Muscle layer of duodenum (tissue), 2 donors: ENCODE data around the gene KIF3A.

Experiments used
- H3K27ac ChIP-seq: one replicate; pipeline ENCODE4 v1.7.0; 2013; ENCODE audit warnings: mild to moderate bottlenecking, low read length
- H3K27me3 ChIP-seq: one replicate; pipeline ENCODE4 v1.7.0; 2013; ENCODE audit warnings: low read depth, mild to moderate bottlenecking, control low read depth, low read length
- H3K36me3 ChIP-seq, 2 donors: one replicate each; pipeline ENCODE4 v1.7.0; 2013; ENCODE audit warnings: low read length in 2 of 2, control low read depth in 1 of 2, mild to moderate bottlenecking in 1 of 2; ENCODE audit not compliant: insufficient read depth in 2 of 2, control insufficient read depth in 1 of 2
- H3K4me1 ChIP-seq, 2 donors: one replicate each; pipeline ENCODE4 v1.7.0; 2013; ENCODE audit warnings: low read length in 2 of 2, mild to moderate bottlenecking in 2 of 2, control low read depth in 1 of 2, moderate library complexity in 1 of 2; ENCODE audit not compliant: insufficient read depth in 2 of 2, control insufficient read depth in 1 of 2
- H3K4me3 ChIP-seq, 2 donors: one replicate each; pipeline ENCODE4 v1.7.0; 2013; ENCODE audit warnings: low read length in 2 of 2, low read depth in 1 of 2, mild to moderate bottlenecking in 1 of 2
- H3K9me3 ChIP-seq, 2 donors: one replicate each; pipeline ENCODE4 v1.7.0; 2013; ENCODE audit warnings: low read length in 2 of 2, control low read depth in 1 of 2, mild to moderate bottlenecking in 1 of 2; ENCODE audit not compliant: control insufficient read depth in 1 of 2
- donor health status: healthy.

The KIF3A gene

GRCh38 chr5:132737982-132738681, 786 bp upstream of the KIF3A start:
- Histone ChIP-seq H3K4me3 (peak overlapping the region; percentile 69 to 99), H3K27ac (no peak overlapping the region)

GRCh38 chr5:132734687-132735086, 2.7 kb downstream of the KIF3A start:
- no peaks in the 10 kb centered on the region for H3K36me3 ChIP-seq
- H3K27me3 ChIP-seq: no peaks in the 10 kb centered on the region
- no peaks in the 10 kb centered on the region for H3K9me3 ChIP-seq
- H3K4me1 ChIP-seq: peaks cover 0 to 13% of the 10 kb centered on the region in 2 donors
- no peak overlapping the region for H3K4me3 ChIP-seq
- H3K27ac ChIP-seq: no peak overlapping the region

More at GRCh38 chr5:132737982-132738681, 786 bp upstream of the KIF3A start:
- Histone ChIP-seq H3K36me3 (no peaks in the 10 kb centered on the region), H3K4me1 (peaks cover 0 to 13% of the 10 kb centered on the region in 2 donors), H3K27me3 (peaks cover 6% of the 10 kb centered on the region), H3K9me3 (no peaks in the 10 kb centered on the region)

- peaks cover 0 to 13% of the 10 kb centered on the region in 2 donors for H3K4me1 ChIP-seq
- no peaks in the 10 kb centered on the region for H3K27me3 ChIP-seq
- no peaks in the 10 kb centered on the region for H3K9me3 ChIP-seq
- no peak overlapping the region for H3K27ac ChIP-seq
- no peak overlapping the region for H3K4me3 ChIP-seq
- no peaks in the 10 kb centered on the region for H3K36me3 ChIP-seq
Observed at GRCh38 chr5:132733499-132734148, 3.7 kb downstream of the KIF3A start.

GRCh38 chr5:132729896-132730295, 7.5 kb downstream of the KIF3A start:
- no peak overlapping the region for H3K27ac ChIP-seq
- no peaks in the 10 kb centered on the region for H3K36me3 ChIP-seq
- H3K4me3 ChIP-seq: no peak overlapping the region
- H3K9me3 ChIP-seq: no peaks in the 10 kb centered on the region
- no peaks in the 10 kb centered on the region for H3K4me1 ChIP-seq
- no peaks in the 10 kb centered on the region for H3K27me3 ChIP-seq

- H3K9me3 ChIP-seq: no peaks in the 10 kb centered on the region
- no peaks in the 10 kb centered on the region for H3K4me1 ChIP-seq
- H3K27ac ChIP-seq: no peak overlapping the region
- H3K36me3 ChIP-seq: peaks cover 0 to 2% of the 10 kb centered on the region in 2 donors
- H3K27me3 ChIP-seq: no peaks in the 10 kb centered on the region
- H3K4me3 ChIP-seq: no peak overlapping the region
Observed at GRCh38 chr5:132725745-132726144, 11.6 kb downstream of the KIF3A start.

DNA sequence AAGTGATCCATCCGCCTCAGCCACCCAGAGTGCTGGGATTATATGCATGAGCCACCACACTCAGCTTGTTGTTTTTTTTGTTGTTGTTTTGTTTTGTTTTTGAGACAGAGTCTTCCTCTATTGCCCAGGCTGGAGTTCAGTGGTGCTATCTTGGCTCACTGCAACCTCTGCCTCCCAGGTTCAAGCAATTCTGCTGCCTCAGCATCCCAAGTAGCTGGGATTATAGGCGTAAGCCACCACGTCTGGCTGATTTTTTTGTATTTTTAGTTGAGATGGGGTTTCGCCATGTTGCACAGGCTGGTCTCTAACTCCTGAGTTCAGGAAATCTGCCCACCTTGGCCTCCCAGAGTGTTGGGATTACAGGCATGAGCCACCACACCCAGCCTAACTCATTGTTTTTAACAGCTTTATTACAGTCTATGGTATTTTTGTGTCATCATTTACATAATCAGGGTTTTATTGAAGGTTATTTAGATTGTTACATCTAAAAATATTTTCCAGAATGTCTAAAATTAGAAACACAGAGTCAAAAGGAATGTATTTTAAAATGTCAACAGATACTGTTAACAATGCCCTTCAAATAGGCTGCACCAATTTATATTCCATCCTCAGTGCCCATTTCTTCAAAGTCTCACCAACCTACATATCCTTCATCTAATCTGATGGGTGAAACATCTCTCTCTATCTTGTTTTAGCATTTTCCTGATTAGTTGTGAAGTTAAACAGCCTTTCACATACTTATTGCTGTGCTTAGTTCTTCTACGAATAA, 18.6 kb downstream of the KIF3A start:
- H3K27me3 ChIP-seq: no peaks in the 10 kb centered on the region
- H3K4me3 ChIP-seq: no peak overlapping the region
- no peaks in the 10 kb centered on the region for H3K4me1 ChIP-seq
- H3K27ac ChIP-seq: no peak overlapping the region
- no peaks in the 10 kb centered on the region for H3K9me3 ChIP-seq
- H3K36me3 ChIP-seq: peaks cover 4 to 9% of the 10 kb centered on the region in 2 donors

GRCh38 chr5:132714456-132715307, 22.7 kb downstream of the KIF3A start:
- Histone ChIP-seq H3K4me1 (no peaks in the 10 kb centered on the region), H3K36me3 (no peaks in the 10 kb centered on the region), H3K27me3 (no peaks in the 10 kb centered on the region), H3K27ac (no peak overlapping the region), H3K9me3 (no peaks in the 10 kb centered on the region), H3K4me3 (no peak overlapping the region)

GRCh38 chr5:132708645-132709044, 28.7 kb downstream of the KIF3A start:
- Histone ChIP-seq H3K4me3 (no peak overlapping the region), H3K4me1 (no peaks in the 10 kb centered on the region), H3K27me3 (no peaks in the 10 kb centered on the region), H3K9me3 (no peaks in the 10 kb centered on the region), H3K36me3 (no peaks in the 10 kb centered on the region), H3K27ac (no peak overlapping the region)

DNA sequence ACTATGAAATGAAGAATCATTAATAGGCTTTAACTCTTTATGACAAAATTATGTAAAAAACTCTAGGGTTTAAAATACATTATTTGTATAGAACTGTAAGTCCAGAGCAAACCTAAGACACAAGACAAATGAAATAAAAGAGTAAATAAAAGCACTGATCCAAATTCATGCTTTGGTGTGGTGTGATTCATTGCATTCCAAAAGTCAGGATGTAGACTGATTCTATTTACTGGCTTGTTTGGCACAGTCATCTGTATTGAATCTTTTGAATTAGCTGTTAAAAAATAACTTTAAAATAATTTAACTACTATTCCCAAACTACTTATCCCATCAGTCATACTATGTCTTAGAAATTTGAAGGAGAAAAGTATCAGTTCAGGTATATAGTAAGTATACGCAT, 32.5 kb downstream of the KIF3A start:
- Histone ChIP-seq H3K9me3 (no peaks in the 10 kb centered on the region), H3K27ac (no peak overlapping the region), H3K27me3 (no peaks in the 10 kb centered on the region), H3K4me1 (no peaks in the 10 kb centered on the region), H3K4me3 (no peak overlapping the region), H3K36me3 (peaks cover 12 to 20% of the 10 kb centered on the region in 2 donors)

DNA sequence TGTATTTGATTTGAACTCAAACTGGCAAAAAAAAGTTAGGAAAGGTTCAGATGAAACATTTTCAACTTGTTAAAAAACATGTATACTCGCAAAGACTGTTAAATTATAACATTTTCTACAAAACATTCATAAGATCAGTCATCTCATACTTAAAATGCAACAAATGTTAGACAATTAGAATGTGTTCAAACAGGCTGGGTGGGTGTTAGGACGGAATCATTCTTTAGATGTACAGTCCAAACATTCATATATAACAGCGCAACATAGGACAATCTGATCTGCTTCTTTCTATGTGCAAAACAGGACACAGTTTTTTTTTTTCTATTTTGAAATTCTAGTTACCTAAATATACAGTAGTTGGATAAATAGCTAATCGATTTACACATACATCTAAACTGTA, 41.4 kb downstream of the KIF3A start:
- H3K27ac ChIP-seq: no peak overlapping the region
- no peak overlapping the region for H3K4me3 ChIP-seq
- H3K9me3 ChIP-seq: no peaks in the 10 kb centered on the region
- peaks cover 11 to 17% of the 10 kb centered on the region in 2 donors for H3K36me3 ChIP-seq
- no peaks in the 10 kb centered on the region for H3K4me1 ChIP-seq
- no peaks in the 10 kb centered on the region for H3K27me3 ChIP-seq

DNA sequence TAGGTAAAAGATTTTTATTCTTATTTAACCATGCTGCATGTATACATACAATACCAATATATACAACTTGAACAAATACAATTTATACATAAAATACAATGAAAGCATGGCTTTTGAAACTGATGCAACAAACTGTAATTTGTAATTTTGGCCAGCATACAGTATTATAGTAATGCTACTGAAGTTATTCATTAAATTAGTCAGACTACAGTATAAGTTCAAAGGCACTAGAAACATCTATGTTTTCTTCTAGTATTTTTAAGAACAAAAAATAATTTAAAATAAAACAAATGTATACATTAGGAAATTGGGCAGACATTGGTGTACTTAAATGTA, 44.7 kb downstream of the KIF3A start:
- no peaks in the 10 kb centered on the region for H3K9me3 ChIP-seq

More for the DNA sequence above, 44.7 kb downstream of the KIF3A start:
- no peaks in the 10 kb centered on the region for H3K27me3 ChIP-seq
- H3K4me1 ChIP-seq: no peaks in the 10 kb centered on the region
- H3K4me3 ChIP-seq: no peak overlapping the region
- no peak overlapping the region for H3K27ac ChIP-seq
- peaks cover 3 to 9% of the 10 kb centered on the region in 2 donors for H3K36me3 ChIP-seq
